Adrenal gland (tissue), 5 donors: ENCODE measurements around the gene CYB5D1.
A peak's percentile ranks its signal among the peaks of the same experiment; 100 is the strongest.

Experiments used
- CTCF ChIP-seq, 6 experiments: fragments of 450-650 bp in 4 of 6; fragments of 200-600 bp in 2 of 6; sonication (generic) in 1 of 6; IDR thresholded peaks; 1 replicate in 5 of 6; 2 replicates in 1 of 6; pipeline versions ENCODE4 v1.5.1 to v1.8.0; 2016 to 2021; ENCODE audit warnings: antibody characterized with exemption in 6 of 6, mild to moderate bottlenecking in 2 of 6, moderate library complexity in 1 of 6
- POLR2A ChIP-seq, 2 donors: fragments of 450-650 bp; IDR thresholded peaks; one replicate each; pipeline ENCODE4 v1.6.1; 2017; ENCODE audit warnings: antibody characterized with exemption in 2 of 2, mild to moderate bottlenecking in 2 of 2, moderate library complexity in 1 of 2
- donor health status: DM: no; HTN: no; CAD: no.

- TF ChIP-seq CTCF (IDR thresholded peaks at IDR 0.05) (no peak), POLR2A (IDR thresholded peaks at IDR 0.05) (peak; percentile 60 to 93)
Observed at GRCh38 chr17:7844292-7845154, 13.3 kb upstream of the CYB5D1 start.
